PFSK-1 (cell line): ENCODE data around the gene XAF1.

Experiments
- FOXP2 ChIP-seq: optimal IDR thresholded peaks from 2 replicates; pipeline ENCODE3; 2011; ENCODE audit warnings: borderline replicate concordance, control low read depth, inconsistent platforms; ENCODE audit not compliant: insufficient read depth; ENCODE audit errors: extremely low read length, extremely low read depth
- POLR2AphosphoS5 ChIP-seq: IDR thresholded peaks from 2 replicates; pipeline ENCODE4 v1.6.1; 2012; ENCODE audit warnings: low read depth, mild to moderate bottlenecking, control low read depth, low read length, moderate library complexity
- SIN3A ChIP-seq: IDR thresholded peaks from 2 replicates; pipeline ENCODE4 v1.6.1; 2012; ENCODE audit warnings: mild to moderate bottlenecking, low read length, moderate library complexity, borderline replicate concordance; ENCODE audit not compliant: insufficient read depth
- TAF1 ChIP-seq: IDR thresholded peaks from 2 replicates; pipeline ENCODE4 v1.6.1; 2012; ENCODE audit warnings: low read length, control low read depth, borderline replicate concordance; ENCODE audit not compliant: insufficient read depth
- TF ChIP-seq, protein P1 (sequence below), 2 experiments: IDR thresholded peaks; 2 replicates each; pipeline versions ENCODE4 v1.6.1 to v1.8.0; 2011 to 2012; ENCODE audit warnings: low read depth in 2 of 2, low read length in 2 of 2, control low read depth in 1 of 2, inconsistent platforms in 1 of 2, mild to moderate bottlenecking in 1 of 2, moderate library complexity in 1 of 2; ENCODE audit not compliant: insufficient read depth in 1 of 2

DNA sequence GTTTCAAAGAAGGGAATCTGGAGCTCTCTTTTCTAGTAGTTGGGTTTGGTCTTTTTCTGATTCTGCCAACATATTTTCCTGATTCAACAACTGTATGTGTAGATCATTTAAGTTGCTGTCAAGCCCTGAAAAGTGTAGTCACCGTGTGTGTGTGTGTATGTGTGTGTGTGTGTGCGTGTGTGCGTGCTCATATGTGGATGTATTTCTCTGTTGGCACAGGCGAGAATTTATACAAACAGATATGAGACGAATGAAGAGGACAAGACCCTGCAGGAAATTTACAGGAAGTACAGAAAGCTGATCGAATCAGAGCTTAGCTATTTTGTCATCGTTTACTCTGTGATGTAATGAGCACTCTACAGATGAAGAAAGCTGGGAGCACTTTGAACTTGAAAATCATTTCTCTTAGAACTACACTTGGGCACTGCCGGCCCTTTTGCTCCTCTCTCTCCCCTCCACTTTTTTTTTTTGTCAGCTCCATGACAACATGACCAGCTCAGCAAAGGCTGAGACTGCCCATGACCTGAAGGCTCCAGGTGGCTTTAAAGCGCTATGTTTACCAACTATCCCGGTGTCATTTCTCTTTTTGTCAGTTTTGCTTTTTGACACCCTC is 31.3 kb downstream of the XAF1 start:
- no peak for TF ChIP-seq POLR2AphosphoS5
- no peak for TF ChIP-seq TAF1
- TF ChIP-seq, protein P1, sequence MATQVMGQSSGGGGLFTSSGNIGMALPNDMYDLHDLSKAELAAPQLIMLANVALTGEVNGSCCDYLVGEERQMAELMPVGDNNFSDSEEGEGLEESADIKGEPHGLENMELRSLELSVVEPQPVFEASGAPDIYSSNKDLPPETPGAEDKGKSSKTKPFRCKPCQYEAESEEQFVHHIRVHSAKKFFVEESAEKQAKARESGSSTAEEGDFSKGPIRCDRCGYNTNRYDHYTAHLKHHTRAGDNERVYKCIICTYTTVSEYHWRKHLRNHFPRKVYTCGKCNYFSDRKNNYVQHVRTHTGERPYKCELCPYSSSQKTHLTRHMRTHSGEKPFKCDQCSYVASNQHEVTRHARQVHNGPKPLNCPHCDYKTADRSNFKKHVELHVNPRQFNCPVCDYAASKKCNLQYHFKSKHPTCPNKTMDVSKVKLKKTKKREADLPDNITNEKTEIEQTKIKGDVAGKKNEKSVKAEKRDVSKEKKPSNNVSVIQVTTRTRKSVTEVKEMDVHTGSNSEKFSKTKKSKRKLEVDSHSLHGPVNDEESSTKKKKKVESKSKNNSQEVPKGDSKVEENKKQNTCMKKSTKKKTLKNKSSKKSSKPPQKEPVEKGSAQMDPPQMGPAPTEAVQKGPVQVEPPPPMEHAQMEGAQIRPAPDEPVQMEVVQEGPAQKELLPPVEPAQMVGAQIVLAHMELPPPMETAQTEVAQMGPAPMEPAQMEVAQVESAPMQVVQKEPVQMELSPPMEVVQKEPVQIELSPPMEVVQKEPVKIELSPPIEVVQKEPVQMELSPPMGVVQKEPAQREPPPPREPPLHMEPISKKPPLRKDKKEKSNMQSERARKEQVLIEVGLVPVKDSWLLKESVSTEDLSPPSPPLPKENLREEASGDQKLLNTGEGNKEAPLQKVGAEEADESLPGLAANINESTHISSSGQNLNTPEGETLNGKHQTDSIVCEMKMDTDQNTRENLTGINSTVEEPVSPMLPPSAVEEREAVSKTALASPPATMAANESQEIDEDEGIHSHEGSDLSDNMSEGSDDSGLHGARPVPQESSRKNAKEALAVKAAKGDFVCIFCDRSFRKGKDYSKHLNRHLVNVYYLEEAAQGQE (IDR thresholded peaks at IDR 0.05; ENCODE audit: insufficient read depth in 1 of 2, low read depth in 2 of 2, low read length in 2 of 2): no peak
- no peak for TF ChIP-seq SIN3A
- no peak for TF ChIP-seq FOXP2
